ENCODE data around the gene MINDY3.
"Not testable (repeated sequence)": the region's sequence is repeated elsewhere in the genome, so short reads cannot be mapped to it uniquely, and the experiment has no call there.

The MINDY3 gene

DNA sequence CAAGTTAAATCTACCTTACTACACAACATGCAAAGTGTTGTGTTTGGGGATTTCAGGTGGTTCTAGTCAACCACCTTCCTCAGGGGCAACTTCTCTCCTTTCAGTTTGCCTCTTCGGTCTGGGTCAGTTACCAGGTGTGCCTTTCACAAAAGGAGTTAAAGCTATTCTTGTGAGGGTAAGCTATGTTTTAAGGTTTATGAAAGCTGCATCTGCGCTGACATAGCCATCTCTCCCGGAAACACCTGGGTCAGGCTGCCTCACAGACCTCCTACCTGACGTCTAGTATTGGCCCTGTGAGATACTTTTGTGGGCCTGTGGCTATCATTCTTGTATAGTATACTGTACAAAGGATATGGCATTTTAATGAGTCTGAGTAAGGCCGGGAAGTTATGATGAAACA lies 72.9 kb downstream of the MINDY3 start:
- H3K9ac ChIP-seq (ENCODE audit: low read length in 5 of 5): no peak overlapping the region
- H3K27ac ChIP-seq (ENCODE audit: low read depth, low read length): no peak overlapping the region
- H3K27me3 ChIP-seq (ENCODE audit: control insufficient read depth in 5 of 5, insufficient read depth in 4 of 5, low read length in 5 of 5): no peaks in the 10 kb centered on the region
- H3K9me3 ChIP-seq (ENCODE audit: control insufficient read depth in 5 of 5, low read length in 5 of 5): no peaks in the 10 kb centered on the region
- H3K36me3 ChIP-seq (ENCODE audit: control insufficient read depth in 5 of 5, insufficient read depth in 5 of 5, low read length in 5 of 5): peaks cover 16 to 30% (median 22%) of the 10 kb centered on the region in 5 donors
- peaks cover 0 to 20% (median 14%) of the 10 kb centered on the region in 5 donors for H3K4me1 ChIP-seq (ENCODE audit: control insufficient read depth in 5 of 5, insufficient read depth in 5 of 5, low read length in 5 of 5)
- H3K4me3 ChIP-seq (ENCODE audit: low read depth in 1 of 5, low read length in 5 of 5): no peak overlapping the region

DNA sequence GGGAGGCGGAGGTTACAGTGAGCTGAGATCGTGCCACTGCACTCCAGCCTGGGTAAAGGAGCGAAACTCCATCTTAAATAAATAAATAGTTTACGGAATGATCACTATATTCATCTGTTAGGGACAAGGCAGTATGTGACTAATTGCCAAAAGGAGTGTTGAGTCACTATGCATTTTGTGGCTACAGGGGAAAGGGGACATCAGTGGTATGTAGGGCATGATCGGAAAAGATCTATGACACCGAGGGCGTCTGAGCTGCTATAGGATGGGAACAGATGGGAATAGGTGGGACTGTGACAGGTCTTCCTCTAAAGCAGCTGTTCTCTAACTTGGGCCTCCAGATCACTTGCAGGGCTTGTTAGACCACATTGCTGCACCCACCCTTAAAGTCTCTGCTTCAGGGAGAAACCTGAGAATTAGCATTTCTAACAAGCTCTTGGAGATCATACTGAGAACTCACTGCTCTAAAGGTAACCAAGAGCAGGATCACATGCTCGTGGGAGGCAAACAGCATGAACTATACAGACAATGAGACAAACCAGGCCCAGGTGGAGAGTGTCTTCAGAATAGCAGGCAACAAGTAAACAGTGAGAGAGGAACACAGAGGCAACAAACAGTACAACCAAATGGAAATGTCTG lies 75.5 kb downstream of the MINDY3 start:
- no peak overlapping the region for H3K4me3 ChIP-seq (ENCODE audit: low read depth in 1 of 5, low read length in 5 of 5)
- H3K27me3 ChIP-seq (ENCODE audit: control insufficient read depth in 5 of 5, insufficient read depth in 4 of 5, low read length in 5 of 5): no peaks in the 10 kb centered on the region
- no peak overlapping the region for H3K27ac ChIP-seq (ENCODE audit: low read depth, low read length)

DNA sequence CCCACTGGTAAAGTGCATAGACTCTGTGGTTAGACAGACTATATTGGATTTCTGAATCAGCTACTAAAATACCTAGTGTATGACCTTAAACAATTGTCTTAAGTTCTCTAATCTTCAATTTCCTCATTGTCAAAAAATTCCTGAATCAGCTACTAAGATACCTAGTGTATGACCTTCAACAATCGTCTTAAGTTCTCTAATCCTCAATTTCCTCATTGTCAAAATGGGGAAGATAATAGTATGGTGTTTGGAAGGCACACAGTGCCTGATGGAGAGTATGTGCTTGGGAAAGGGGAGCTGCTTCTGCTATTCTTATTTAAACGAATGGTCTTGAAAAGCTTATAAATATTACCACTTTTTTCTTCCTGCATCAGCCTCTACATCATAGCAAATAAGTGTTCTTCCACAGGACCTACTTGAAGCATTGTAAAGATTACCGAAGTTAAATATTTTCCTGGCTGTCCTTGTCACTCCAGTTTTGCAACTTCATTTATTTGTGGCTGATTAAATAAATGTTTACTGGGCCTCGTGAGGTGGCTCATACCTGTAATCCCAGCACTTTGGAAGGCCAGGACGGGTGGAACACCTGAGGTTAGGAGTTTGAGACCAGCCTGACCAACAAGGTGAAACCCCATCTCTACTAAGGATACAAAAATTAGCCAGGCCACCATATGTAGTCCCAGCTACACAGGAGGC lies 76.2 kb downstream of the MINDY3 start:
- Histone ChIP-seq H3K27ac (ENCODE audit: low read depth, low read length) (no peak overlapping the region), H3K4me1 (ENCODE audit: control insufficient read depth in 5 of 5, insufficient read depth in 5 of 5, low read length in 5 of 5) (no peaks in the 10 kb centered on the region), H3K36me3 (ENCODE audit: control insufficient read depth in 5 of 5, insufficient read depth in 5 of 5, low read length in 5 of 5) (peaks cover 29 to 42% (median 36%) of the 10 kb centered on the region in 5 donors)

More for the DNA sequence above, 75.5 kb downstream of the MINDY3 start:
- H3K9ac ChIP-seq (ENCODE audit: low read length in 5 of 5): no peak overlapping the region
- peaks cover 28 to 39% (median 32%) of the 10 kb centered on the region in 5 donors for H3K36me3 ChIP-seq (ENCODE audit: control insufficient read depth in 5 of 5, insufficient read depth in 5 of 5, low read length in 5 of 5)
- H3K4me1 ChIP-seq (ENCODE audit: control insufficient read depth in 5 of 5, insufficient read depth in 5 of 5, low read length in 5 of 5): peaks cover 0 to 3% (median 0%) of the 10 kb centered on the region in 5 donors
- H3K9me3 ChIP-seq (ENCODE audit: control insufficient read depth in 5 of 5, low read length in 5 of 5): no peaks in the 10 kb centered on the region

GRCh38 chr10:15782851-15783250 lies 77.5 kb downstream of the MINDY3 start:
- Histone ChIP-seq H3K9me3 (ENCODE audit: control insufficient read depth in 5 of 5, low read length in 5 of 5) (no peaks in the 10 kb centered on the region), H3K27me3 (ENCODE audit: control insufficient read depth in 5 of 5, insufficient read depth in 4 of 5, low read length in 5 of 5) (no peaks in the 10 kb centered on the region), H3K4me1 (ENCODE audit: control insufficient read depth in 5 of 5, insufficient read depth in 5 of 5, low read length in 5 of 5) (no peaks in the 10 kb centered on the region), H3K36me3 (ENCODE audit: control insufficient read depth in 5 of 5, insufficient read depth in 5 of 5, low read length in 5 of 5) (peaks cover 35 to 46% (median 42%) of the 10 kb centered on the region in 5 donors), H3K27ac (ENCODE audit: low read depth, low read length) (no peak overlapping the region), H3K4me3 (ENCODE audit: low read depth in 1 of 5, low read length in 5 of 5) (no peak overlapping the region), H3K9ac (ENCODE audit: low read length in 5 of 5) (no peak overlapping the region)

More for the DNA sequence above, 76.2 kb downstream of the MINDY3 start:
- no peak overlapping the region for H3K4me3 ChIP-seq (ENCODE audit: low read depth in 1 of 5, low read length in 5 of 5)
- H3K27me3 ChIP-seq (ENCODE audit: control insufficient read depth in 5 of 5, insufficient read depth in 4 of 5, low read length in 5 of 5): no peaks in the 10 kb centered on the region
- H3K9ac ChIP-seq (ENCODE audit: low read length in 5 of 5): no peak overlapping the region
- H3K9me3 ChIP-seq (ENCODE audit: control insufficient read depth in 5 of 5, low read length in 5 of 5): no peaks in the 10 kb centered on the region

DNA sequence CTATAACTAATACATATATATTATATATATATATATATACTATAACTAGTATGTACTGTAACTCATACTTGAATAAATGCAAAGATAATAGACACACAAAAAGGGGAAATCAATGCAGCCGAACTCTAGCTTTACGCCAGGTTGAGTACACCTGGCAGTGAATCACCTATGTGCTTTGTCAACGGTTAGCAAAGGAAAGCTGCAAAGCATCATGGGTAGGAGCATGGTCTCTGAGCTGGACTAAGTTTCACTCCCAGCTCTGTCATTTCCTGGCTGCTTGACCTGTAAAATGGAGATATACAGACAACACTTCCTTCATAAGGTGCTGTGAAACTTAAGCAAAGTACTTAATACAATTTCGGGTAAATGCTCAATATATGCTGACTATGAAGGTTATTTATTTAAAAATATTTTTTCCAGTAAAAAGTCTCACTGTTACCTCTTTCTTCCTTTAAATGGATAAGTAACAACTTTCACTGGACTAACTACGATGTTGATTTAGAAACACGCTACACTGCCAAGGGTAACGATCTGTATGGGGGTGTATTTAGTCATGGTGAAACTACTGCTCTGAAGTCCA lies 78.8 kb downstream of the MINDY3 start:
- Histone ChIP-seq H3K27ac (ENCODE audit: low read depth, low read length) (no peak overlapping the region), H3K9ac (ENCODE audit: low read length in 5 of 5) (no peak overlapping the region), H3K4me3 (ENCODE audit: low read depth in 1 of 5, low read length in 5 of 5) (no peak overlapping the region), H3K4me1 (ENCODE audit: control insufficient read depth in 5 of 5, insufficient read depth in 5 of 5, low read length in 5 of 5) (no peaks in the 10 kb centered on the region), H3K27me3 (ENCODE audit: control insufficient read depth in 5 of 5, insufficient read depth in 4 of 5, low read length in 5 of 5) (no peaks in the 10 kb centered on the region), H3K36me3 (ENCODE audit: control insufficient read depth in 5 of 5, insufficient read depth in 5 of 5, low read length in 5 of 5) (peaks cover 36 to 53% (median 45%) of the 10 kb centered on the region in 5 donors), H3K9me3 (ENCODE audit: control insufficient read depth in 5 of 5, low read length in 5 of 5) (peaks cover 0 to 3% (median 0%) of the 10 kb centered on the region in 5 donors)

GRCh38 chr10:15780353-15781135 lies 79.8 kb downstream of the MINDY3 start:
- Histone ChIP-seq H3K4me1 (ENCODE audit: control insufficient read depth in 5 of 5, insufficient read depth in 5 of 5, low read length in 5 of 5) (no peaks in the 10 kb centered on the region), H3K27me3 (ENCODE audit: control insufficient read depth in 5 of 5, insufficient read depth in 4 of 5, low read length in 5 of 5) (no peaks in the 10 kb centered on the region), H3K27ac (ENCODE audit: low read depth, low read length) (no peak overlapping the region), H3K4me3 (ENCODE audit: low read depth in 1 of 5, low read length in 5 of 5) (no peak overlapping the region), H3K36me3 (ENCODE audit: control insufficient read depth in 5 of 5, insufficient read depth in 5 of 5, low read length in 5 of 5) (peaks cover 29 to 54% (median 37%) of the 10 kb centered on the region in 5 donors), H3K9ac (ENCODE audit: low read length in 5 of 5) (peak overlapping the region in 1 of 5 donors; percentile 21), H3K9me3 (ENCODE audit: control insufficient read depth in 5 of 5, low read length in 5 of 5) (peaks cover 0 to 3% (median 0%) of the 10 kb centered on the region in 5 donors)

- Histone ChIP-seq H3K27ac (ENCODE audit: low read depth, low read length) (no peak overlapping the region), H3K27me3 (ENCODE audit: control insufficient read depth in 5 of 5, insufficient read depth in 4 of 5, low read length in 5 of 5) (no peaks in the 10 kb centered on the region), H3K4me1 (ENCODE audit: control insufficient read depth in 5 of 5, insufficient read depth in 5 of 5, low read length in 5 of 5) (no peaks in the 10 kb centered on the region), H3K9me3 (ENCODE audit: control insufficient read depth in 5 of 5, low read length in 5 of 5) (peaks cover 0 to 3% (median 0%) of the 10 kb centered on the region in 5 donors), H3K4me3 (ENCODE audit: low read depth in 1 of 5, low read length in 5 of 5) (no peak overlapping the region), H3K9ac (ENCODE audit: low read length in 5 of 5) (no peak overlapping the region), H3K36me3 (ENCODE audit: control insufficient read depth in 5 of 5, insufficient read depth in 5 of 5, low read length in 5 of 5) (peaks cover 11 to 40% (median 22%) of the 10 kb centered on the region in 5 donors)
Observed at GRCh38 chr10:15775513-15775912, 84.8 kb downstream of the MINDY3 start.

DNA sequence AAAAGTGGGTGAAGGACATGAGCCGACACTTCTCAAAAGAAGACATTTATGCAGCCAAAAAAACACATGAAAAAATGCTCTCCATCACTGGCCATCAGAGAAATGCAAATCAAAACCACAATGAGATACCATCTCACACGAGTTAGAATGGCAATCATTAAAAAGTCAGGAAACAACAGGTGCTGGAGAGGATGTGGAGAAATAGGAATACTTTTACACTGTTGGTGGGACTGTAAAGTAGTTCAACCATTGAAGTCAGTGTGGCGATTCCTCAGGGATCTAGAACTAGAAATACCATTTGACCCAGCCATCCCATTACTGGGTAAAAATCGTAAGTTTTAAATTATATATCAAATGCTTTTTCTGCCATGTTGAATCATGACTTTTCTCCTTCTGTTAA lies 85.8 kb downstream of the MINDY3 start:
- not testable (repeated sequence) for H3K9ac ChIP-seq (ENCODE audit: low read length in 5 of 5); H3K27ac ChIP-seq (ENCODE audit: low read depth, low read length); H3K27me3 ChIP-seq (ENCODE audit: control insufficient read depth in 5 of 5, insufficient read depth in 4 of 5, low read length in 5 of 5); H3K4me3 ChIP-seq (ENCODE audit: low read depth in 1 of 5, low read length in 5 of 5); H3K9me3 ChIP-seq (ENCODE audit: control insufficient read depth in 5 of 5, low read length in 5 of 5); H3K4me1 ChIP-seq (ENCODE audit: control insufficient read depth in 5 of 5, insufficient read depth in 5 of 5, low read length in 5 of 5)
- H3K36me3 ChIP-seq (ENCODE audit: control insufficient read depth in 5 of 5, insufficient read depth in 5 of 5, low read length in 5 of 5): peaks cover 9 to 35% (median 19%) of the 10 kb centered on the region in 5 donors

DNA sequence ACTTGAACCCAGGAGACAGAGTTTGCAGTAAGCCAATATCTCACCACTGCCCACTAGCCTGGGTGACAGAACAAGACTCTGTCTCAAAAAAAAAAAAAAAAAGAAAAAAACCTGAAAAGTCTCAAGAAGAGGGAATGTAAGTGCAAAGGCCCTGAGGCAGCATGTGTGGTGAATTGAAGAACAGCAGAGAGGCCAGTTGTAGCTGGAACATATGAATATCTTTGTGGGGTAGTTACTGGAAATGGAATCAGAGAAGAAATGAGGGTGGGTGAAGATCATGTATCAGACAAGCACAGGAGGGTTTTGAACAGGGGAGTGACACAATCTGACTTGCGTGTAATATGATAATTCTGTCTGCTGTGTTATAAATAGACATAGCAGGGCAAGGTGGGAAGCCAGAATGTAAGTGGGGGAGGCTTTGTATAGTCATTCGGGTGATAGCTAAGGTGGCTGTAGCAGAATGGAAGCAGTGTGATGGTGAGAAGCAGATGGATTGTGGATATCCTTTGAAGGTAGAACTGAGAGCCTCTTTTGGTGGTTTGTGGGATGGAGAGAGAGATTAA lies 95.3 kb downstream of the MINDY3 start:
- H3K27me3 ChIP-seq (ENCODE audit: control insufficient read depth in 5 of 5, insufficient read depth in 4 of 5, low read length in 5 of 5): peaks cover 0 to 3% (median 0%) of the 10 kb centered on the region in 5 donors
- H3K4me3 ChIP-seq (ENCODE audit: low read depth in 1 of 5, low read length in 5 of 5): no peak overlapping the region
- H3K9me3 ChIP-seq (ENCODE audit: control insufficient read depth in 5 of 5, low read length in 5 of 5): no peaks in the 10 kb centered on the region
- H3K36me3 ChIP-seq (ENCODE audit: control insufficient read depth in 5 of 5, insufficient read depth in 5 of 5, low read length in 5 of 5): no peaks in the 10 kb centered on the region
- no peak overlapping the region for H3K27ac ChIP-seq (ENCODE audit: low read depth, low read length)
- H3K4me1 ChIP-seq (ENCODE audit: control insufficient read depth in 5 of 5, insufficient read depth in 5 of 5, low read length in 5 of 5): no peaks in the 10 kb centered on the region
- no peak overlapping the region for H3K9ac ChIP-seq (ENCODE audit: low read length in 5 of 5)

Measured in subcutaneous abdominal adipose tissue (tissue), 5 donors.